IMR-90 (cell line): Measurements from ENCODE around the gene RC3H1. TPM values are rescaled to one million over a fixed set of nuclear protein-coding genes. Genes with fewer than 3 reads are reported as not detected.

Experiments
- ATAC-seq: fragments of 200-7000 bp; cut with Tn5 transposase; 2 replicates; pipeline ENCODE4 v1.9.1; 2020; ENCODE audit warnings: low read depth, mild to moderate bottlenecking, moderate library complexity
- BruUV-seq: library from RNA; stranded (reverse); fragments of 400-500 nt; replicated peaks from 2 replicates; lab custom pipeline; 2021; lab: Mats Ljungman, UMichigan
- CTCF ChIA-PET: fragments of 300-600 bp; formaldehyde crosslinking; extraction: SDS; loops from one replicate; lab custom pipeline; 2021; ENCODE audit warnings: antibody characterized with exemption; lab: Yijun Ruan, JAX
- POLR2A ChIA-PET: fragments of 300-600 bp; sonication (Branson Sonifier 250); formaldehyde crosslinking; loops from one replicate; lab custom pipeline; 2022; ENCODE audit warnings: antibody characterized with exemption; ENCODE audit not compliant: unreplicated experiment; lab: Charles Lee
- DNase-seq: peaks from one replicate; pipeline ENCODE4 v3.0.0; 2013
- H2AFZ ChIP-seq: replicated peaks from 2 replicates; pipeline ENCODE3; 2013; ENCODE audit warnings: low read length, mild to moderate bottlenecking; ENCODE audit not compliant: poor library complexity
- H2AK5ac ChIP-seq: 2 replicates; pipeline ENCODE4 v1.6.1; 2013; ENCODE audit warnings: low read depth, low read length, inconsistent platforms
- H2AK9ac ChIP-seq: replicated peaks from 2 replicates; pipeline ENCODE3; 2013; ENCODE audit warnings: mild to moderate bottlenecking, low read depth, low read length, moderate library complexity; ENCODE audit not compliant: poor library complexity
- H2BK120ac ChIP-seq: 2 replicates; pipeline ENCODE4 v1.6.1; 2013; ENCODE audit warnings: low read depth, low read length, inconsistent platforms
- H2BK15ac ChIP-seq: 3 replicates; pipeline ENCODE4 v1.6.1; 2013; ENCODE audit warnings: low read depth, low read length, inconsistent platforms
- H2BK20ac ChIP-seq: 2 replicates; pipeline ENCODE4 v1.6.1; 2013; ENCODE audit warnings: low read depth, mild to moderate bottlenecking, inconsistent platforms, low read length, moderate library complexity
- H2BK5ac ChIP-seq: 2 replicates; pipeline ENCODE4 v1.6.1; 2013; ENCODE audit warnings: mild to moderate bottlenecking, low read depth, low read length, inconsistent platforms; ENCODE audit not compliant: poor library complexity, severe bottlenecking
- H3K14ac ChIP-seq: replicated peaks from 2 replicates; pipeline ENCODE4 v1.6.1; 2013; ENCODE audit warnings: low read depth, low read length, inconsistent platforms
- H3K18ac ChIP-seq: 2 replicates; pipeline ENCODE4 v1.6.1; 2013; ENCODE audit warnings: low read depth, low read length, control low read depth
- H3K23ac ChIP-seq: 2 replicates; pipeline ENCODE4 v1.6.1; 2013; ENCODE audit warnings: low read depth, low read length, inconsistent platforms
- H3K27ac ChIP-seq: 2 replicates; pipeline ENCODE4 v1.5.1; 2013; ENCODE audit warnings: mild to moderate bottlenecking, control low read depth, low read length; ENCODE audit not compliant: insufficient read depth
- H3K27me3 ChIP-seq: 2 replicates; pipeline ENCODE4 v1.6.1; 2013; ENCODE audit warnings: low read length; ENCODE audit not compliant: control insufficient read depth, insufficient read depth
- H3K36me3 ChIP-seq: 2 replicates; pipeline ENCODE4 v1.6.1; 2013; ENCODE audit warnings: low read length, mixed read lengths; ENCODE audit not compliant: control insufficient read depth, insufficient read depth
- H3K4ac ChIP-seq: 2 replicates; pipeline ENCODE4 v1.6.1; 2013; ENCODE audit warnings: low read depth, low read length, inconsistent platforms
- H3K4me1 ChIP-seq: 2 replicates; pipeline ENCODE4 v1.6.1; 2013; ENCODE audit warnings: low read length, mixed read lengths; ENCODE audit not compliant: control insufficient read depth, insufficient read depth
- H3K4me2 ChIP-seq: 2 replicates; pipeline ENCODE4 v1.6.1; 2013; ENCODE audit warnings: low read depth, mild to moderate bottlenecking, control low read depth, low read length, moderate library complexity
- H3K4me3 ChIP-seq: 2 replicates; pipeline ENCODE4 v1.5.1; 2013; ENCODE audit warnings: low read depth, mild to moderate bottlenecking, control low read depth, low read length, moderate library complexity; ENCODE audit not compliant: insufficient read depth
- H3K56ac ChIP-seq: 2 replicates; pipeline ENCODE4 v1.6.1; 2013; ENCODE audit warnings: low read length, inconsistent platforms; ENCODE audit not compliant: insufficient read depth; ENCODE audit errors: extremely low read depth
- H3K79me1 ChIP-seq, 2 experiments: 2 replicates each; pipeline ENCODE4 v1.6.1; 2013; ENCODE audit warnings: low read length in 2 of 2, inconsistent platforms in 1 of 2, low read depth in 1 of 2
- H3K9ac ChIP-seq: 2 replicates; pipeline ENCODE4 v1.6.1; 2013; ENCODE audit warnings: low read depth, low read length, control low read depth
- H3K9me1 ChIP-seq: 2 replicates; pipeline ENCODE4 v1.6.1; 2013; ENCODE audit warnings: low read length, inconsistent platforms; ENCODE audit not compliant: insufficient read depth
- H3K9me3 ChIP-seq: 2 replicates; pipeline ENCODE4 v1.6.1; 2013; ENCODE audit warnings: low read length; ENCODE audit not compliant: control insufficient read depth, insufficient read depth
- H4K20me1 ChIP-seq: 2 replicates; pipeline ENCODE4 v1.6.1; 2013; ENCODE audit warnings: low read length, inconsistent platforms; ENCODE audit not compliant: insufficient read depth
- H4K5ac ChIP-seq: 2 replicates; pipeline ENCODE4 v1.6.1; 2013; ENCODE audit warnings: mild to moderate bottlenecking, low read depth, low read length, control low read depth
- H4K8ac ChIP-seq, 2 experiments: 2 replicates each; pipeline ENCODE4 v1.6.1; 2013; ENCODE audit warnings: low read depth in 2 of 2, low read length in 2 of 2, control low read depth in 1 of 2, inconsistent platforms in 1 of 2
- H4K91ac ChIP-seq: 2 replicates; pipeline ENCODE4 v1.6.1; 2013; ENCODE audit warnings: low read depth, low read length, inconsistent platforms; ENCODE audit not compliant: insufficient read depth
- BHLHE40 ChIP-seq: fragments of 150-350 bp; IDR thresholded peaks from 2 replicates; pipeline ENCODE4 v1.6.1; 2016; ENCODE audit warnings: mild to moderate bottlenecking, low read depth, low read length
- CEBPB ChIP-seq: IDR thresholded peaks from 2 replicates; pipeline ENCODE4 v1.6.1; 2012; ENCODE audit warnings: low read depth, low read length, improper control_type of control experiment
- CHD1 ChIP-seq: IDR thresholded peaks from 2 replicates; pipeline ENCODE4 v1.6.1; 2012; ENCODE audit warnings: low read depth, low read length, improper control_type of control experiment
- CTCF ChIP-seq: conservative IDR thresholded peaks from 2 replicates; pipeline ENCODE4 v1.5.1; 2012; ENCODE audit warnings: mild to moderate bottlenecking, low read depth, low read length, improper control_type of control experiment
- ELK1 ChIP-seq: fragments of 150-350 bp; IDR thresholded peaks from 2 replicates; pipeline ENCODE4 v1.6.1; 2016; ENCODE audit warnings: low read depth, mild to moderate bottlenecking, low read length, moderate library complexity, borderline replicate concordance
- FOS ChIP-seq: fragments of 150-350 bp; IDR thresholded peaks from 2 replicates; pipeline ENCODE4 v1.6.1; 2016; ENCODE audit warnings: low read depth, low read length
- MAFK ChIP-seq: IDR thresholded peaks from 2 replicates; pipeline ENCODE4 v1.6.1; 2012; ENCODE audit warnings: low read depth, low read length, improper control_type of control experiment
- MAZ ChIP-seq: IDR thresholded peaks from 2 replicates; pipeline ENCODE4 v1.6.1; 2012; ENCODE audit warnings: low read depth, mild to moderate bottlenecking, low read length, improper control_type of control experiment, moderate library complexity, borderline replicate concordance
- MXI1 ChIP-seq: IDR thresholded peaks from 2 replicates; pipeline ENCODE4 v1.6.1; 2012; ENCODE audit warnings: low read depth, mild to moderate bottlenecking, low read length, moderate library complexity, borderline replicate concordance
- NFE2L2 ChIP-seq: fragments of 150-350 bp; IDR thresholded peaks from 2 replicates; pipeline ENCODE4 v1.6.1; 2016; ENCODE audit warnings: low read depth, mild to moderate bottlenecking, low read length
- POLR2A ChIP-seq: IDR thresholded peaks from 2 replicates; pipeline ENCODE4 v1.6.1; 2012; ENCODE audit warnings: mild to moderate bottlenecking, low read depth, low read length
- RAD21 ChIP-seq: IDR thresholded peaks from 2 replicates; pipeline ENCODE4 v1.6.1; 2012; ENCODE audit warnings: low read length, improper control_type of control experiment
- RCOR1 ChIP-seq: IDR thresholded peaks from 2 replicates; pipeline ENCODE4 v1.6.1; 2012; ENCODE audit warnings: mild to moderate bottlenecking, low read length, improper control_type of control experiment; ENCODE audit not compliant: insufficient replicate concordance
- RFX5 ChIP-seq: IDR thresholded peaks from 2 replicates; pipeline ENCODE4 v1.8.0; 2012; ENCODE audit warnings: low read depth, mild to moderate bottlenecking, low read length, moderate library complexity
- SMC3 ChIP-seq: fragments of 150-350 bp; IDR thresholded peaks from 2 replicates; pipeline ENCODE4 v1.6.1; 2016; ENCODE audit warnings: low read depth, mild to moderate bottlenecking, antibody characterized with exemption, low read length, moderate library complexity
- USF2 ChIP-seq: fragments of 150-350 bp; IDR thresholded peaks from 2 replicates; pipeline ENCODE4 v1.6.1; 2017; ENCODE audit warnings: mild to moderate bottlenecking, antibody characterized with exemption, low read length, low read depth
- WGBS, 2 experiments: methylation state at CpG; one replicate each; pipeline versions ENCODE4 v1.1.5 to v1.1.7; 2013; ENCODE audit warnings: missing lambda C conversion rate in 2 of 2; ENCODE audit not compliant: insufficient read length in 1 of 2; ENCODE audit errors: extremely low coverage in 2 of 2; 5-methylcytosine and 5-hydroxymethylcytosine counted together
- dilution Hi-C: fragments of 300-500 bp; cut with HindIII; formaldehyde crosslinking; loops from one replicate; pipeline ENCODE4 v1.14.3; 2018; ENCODE audit warnings: low sequenced_read_pairs; ENCODE audit not compliant: unreplicated experiment
- in situ Hi-C: fragments of 300-500 bp; cut with MboI; formaldehyde crosslinking; loops from 3 replicates; pipeline ENCODE4 v1.14.3; 2019; ENCODE audit warnings: low sequenced_read_pairs, inconsistent platforms, mixed read lengths
- intact Hi-C: fragments of 100-400 bp; cut with micrococcal nuclease; formaldehyde crosslinking; loops from 2 replicates; pipeline ENCODE4 v1.10.0; 2022
- polyA plus RNA-seq, 3 experiments: library from polyadenylated mRNA; depleted of rRNA; stranded (reverse); fragments of >200 nt; gene quantifications; 2 replicates each; pipeline ENCODE4 v1.2.3, GENCODE V29; 2012; ENCODE audit warnings: low replicate concordance in 1 of 3
- total RNA-seq: library from RNA; depleted of rRNA; stranded (reverse); fragments of >200 nt; gene quantifications from 2 replicates; pipeline ENCODE4 v1.2.3, GENCODE V29; 2012

RC3H1 gene
- total and polyA plus RNA-seq, 2 of the 4 experiments (the other 2 are of a cell fraction), result 5.1 to 39.3 TPM

- dilution Hi-C loops (no loop called here), intact Hi-C loops (no loop called here), in situ Hi-C loops (no loop called here)
- peaks cover 8% of the 10 kb centered on the region; the same call in 1 of the 2 replicates for H3K4me1 ChIP-seq
- no peak overlapping the region for H4K8ac ChIP-seq
- peaks cover 6 to 56% of the 10 kb centered on the region in 2 experiments for H3K79me1 ChIP-seq
- no CpG with 5 or more reads among the region's 3 CpGs for WGBS, 2 experiments
- peaks cover 69% of the 10 kb centered on the region for H4K20me1 ChIP-seq
- H3K4ac ChIP-seq, result no peak overlapping the region
- no peak overlapping the region for H3K9ac ChIP-seq
- H4K91ac ChIP-seq, result no peak overlapping the region
- ATAC-seq (no peak), DNase-seq (peak; percentile 30)
- H2BK15ac ChIP-seq, result no peak overlapping the region
- H3K9me1 ChIP-seq, result peaks cover 10% of the 10 kb centered on the region
- no peaks in the 10 kb centered on the region for H3K27me3 ChIP-seq
- no peak overlapping the region for H3K4me2 ChIP-seq
- H2BK120ac ChIP-seq, result no peak overlapping the region
- H2AFZ ChIP-seq, result no peak overlapping the region
- H3K23ac ChIP-seq, result no peak overlapping the region
- H2BK20ac ChIP-seq, result no peak overlapping the region
- H3K9me3 ChIP-seq, result no peaks in the 10 kb centered on the region
- TF ChIP-seq RFX5, result no peak
- no peak for TF ChIP-seq USF2
- TF ChIP-seq BHLHE40, result no peak
- no peak for TF ChIP-seq MAFK
- no peak for TF ChIP-seq CEBPB
- TF ChIP-seq CHD1, result no peak
- no peak for TF ChIP-seq NFE2L2
- TF ChIP-seq SMC3, result no peak
- no peak for TF ChIP-seq MXI1
- no peak for TF ChIP-seq POLR2A
- TF ChIP-seq ELK1, result no peak
- TF ChIP-seq CTCF, result no peak
- TF ChIP-seq MAZ, result no peak
- no peak for TF ChIP-seq RCOR1
- TF ChIP-seq FOS, result no peak
- TF ChIP-seq RAD21, result no peak
- no peak overlapping the region for H3K27ac ChIP-seq
- H2AK5ac ChIP-seq, result no peak overlapping the region
- H3K56ac ChIP-seq, result no peak overlapping the region
- no peak overlapping the region for H3K14ac ChIP-seq
- no peak overlapping the region for H3K4me3 ChIP-seq
- BruUV-seq, result no TSS peak
- 0 out of 2 replicates have a peak, but pooled peaks cover 1% of the 10 kb centered on the region for H3K36me3 ChIP-seq
- ChIA-PET POLR2A (no interaction called here), CTCF (no interaction called here)
- H4K5ac ChIP-seq, result no peak overlapping the region
- no peak overlapping the region for H2AK9ac ChIP-seq
- H2BK5ac ChIP-seq, result no peak overlapping the region
- H3K18ac ChIP-seq, result no peak overlapping the region
These were observed 8.2 kb downstream of the RC3H1 start for GRCh38 chr1:174013864-174014418.
